Muscle of back (tissue), 11 donors: Measurements from ENCODE around the gene PDE4DIP. TPM values are rescaled to one million over a fixed set of nuclear protein-coding genes. Genes with fewer than 3 reads are reported as not detected.
"Not testable (repeated sequence)": the region's sequence is repeated elsewhere in the genome, so short reads cannot be mapped to it uniquely, and the experiment has no call there.

Experiments
- DNase-seq, 3 donors: peaks; one replicate each; pipeline versions ENCODE4 v3.0.0 to v3.0.0-alpha.2; 2013
- polyA plus RNA-seq, 10 donors: library from polyadenylated mRNA; unstranded; fragments of 120-200 nt; gene quantifications; one replicate each; pipeline ENCODE4 v1.2.1, GENCODE V29; 2013; ENCODE audit not compliant: insufficient read length in 10 of 10

PDE4DIP gene
- polyA plus RNA-seq, 10 donors, result 358 to 1,163 (median 866) TPM

DNA sequence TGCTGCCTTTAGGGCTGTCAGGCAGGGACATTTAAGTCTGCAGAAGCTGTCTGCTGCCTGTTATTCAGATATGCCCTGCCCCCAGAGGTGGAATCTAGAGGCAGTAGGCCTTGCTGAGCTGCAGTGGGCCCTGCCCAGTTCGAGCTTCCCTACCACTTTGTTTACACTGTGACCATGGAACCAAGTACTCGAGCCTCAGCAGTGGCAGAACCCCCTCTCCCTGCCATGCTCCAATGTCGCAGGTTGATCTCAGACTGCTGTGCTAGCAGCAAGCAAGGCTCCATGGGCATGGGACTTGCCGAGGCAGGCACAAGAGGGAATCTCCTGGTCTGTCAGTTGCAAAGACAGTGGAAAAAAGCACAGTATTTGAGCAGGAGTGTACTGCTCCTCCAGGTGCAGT is 198.8 kb downstream of the PDE4DIP start:
- DNase-seq, result not testable (repeated sequence)

- not testable (repeated sequence) for DNase-seq
Measured at GRCh38 chr1:149064611-149065010, 220.4 kb downstream of the PDE4DIP start.

DNA sequence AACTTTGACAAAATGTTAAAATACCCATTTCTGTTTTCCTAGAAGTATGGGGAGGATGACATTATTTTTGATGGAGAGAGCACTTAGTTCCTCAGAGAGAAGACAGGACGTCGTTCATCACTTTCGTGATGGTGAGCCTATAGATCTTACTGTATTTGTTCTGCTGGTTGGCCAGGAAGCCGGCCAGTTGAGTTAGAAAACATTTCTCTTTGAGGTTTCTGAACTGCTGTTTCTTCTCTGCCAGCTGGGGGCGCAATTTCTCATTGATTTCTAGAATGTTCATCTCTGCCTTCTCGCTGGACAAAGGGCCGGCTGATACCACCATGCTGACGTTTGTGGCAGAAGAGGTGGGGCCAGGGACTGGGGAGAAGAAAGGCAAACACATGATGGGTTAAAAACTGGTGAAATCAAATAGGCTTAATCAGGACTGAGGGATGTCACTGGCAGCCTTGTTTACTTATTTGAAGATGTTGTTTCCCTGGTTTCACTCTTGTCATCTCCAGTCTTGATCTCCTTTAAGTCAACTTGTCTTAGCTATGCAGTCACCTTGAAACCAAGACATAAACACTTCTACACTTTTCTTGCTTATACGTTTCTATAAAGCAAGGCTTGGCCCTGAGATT is 231.4 kb downstream of the PDE4DIP start:
- not testable (repeated sequence) for DNase-seq

Other genes with a start within 250 kb of the PDE4DIP start
- gene NBPF14, start 248.4 kb upstream of the PDE4DIP start, polyA plus RNA-seq, result 10 to 100 TPM; 12.6 to 20.4 (median 17.3) TPM
- gene NUDT4B, start 95.7 kb upstream of the PDE4DIP start, polyA plus RNA-seq, result 1 to 10 TPM in 3 of 10 donors, under 1 TPM in 2, not detected in 5; 0.75 to 2.2 (median 1.1) TPM